GM21423 (cell line): ENCODE results near the gene SLC35A2.
"Not testable (repeated sequence)": the region's sequence is repeated elsewhere in the genome, so short reads cannot be mapped to it uniquely, and the experiment has no call there.

Source experiments
- ATAC-seq: cut with Tn5 transposase; IDR thresholded peaks from one replicate; pipeline ENCODE4 v1.9.1; 2021; ENCODE audit warnings: mild to moderate bottlenecking, moderate library complexity; ENCODE audit not compliant: unreplicated experiment

SLC35A2 gene

GRCh38 chrX:48903290-48903689, 8.2 kb downstream of the SLC35A2 start:
- no peak for ATAC-seq

GRCh38 chrX:48902776-48903175, 8.7 kb downstream of the SLC35A2 start:
- ATAC-seq: no peak

GRCh38 chrX:48902135-48902534, 9.3 kb downstream of the SLC35A2 start:
- ATAC-seq: no peak

GRCh38 chrX:48901069-48901468, 10.4 kb downstream of the SLC35A2 start:
- no peak for ATAC-seq

DNA sequence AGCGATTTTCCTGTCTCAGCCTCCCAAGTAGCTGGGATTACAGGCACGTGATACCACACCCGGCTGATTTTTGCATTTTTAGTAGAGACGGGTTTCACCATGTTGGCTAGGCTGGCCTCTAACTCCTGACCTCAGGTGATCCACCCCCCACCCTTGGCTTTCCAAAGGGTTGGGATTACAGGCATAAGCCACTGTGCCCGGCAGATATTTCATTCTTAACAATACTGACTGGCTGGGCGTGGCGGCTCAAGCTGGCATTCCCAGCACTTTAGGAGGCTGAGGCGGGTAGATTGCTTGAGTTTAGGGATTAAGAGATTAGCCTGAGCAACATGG, 12.4 kb downstream of the SLC35A2 start:
- no peak for ATAC-seq

GRCh38 chrX:48897625-48898306, 13.7 kb downstream of the SLC35A2 start, which contains the start of the genes PQBP1 and TIMM17B:
TSS of gene PQBP1 (plus strand) at chrX:48897930. CDS start at chrX:48898510, 580 bp downstream.
TSS of gene TIMM17B (minus strand) at chrX:48897768. CDS start at chrX:48897749, 19 bp downstream.
- ATAC-seq: peak; percentile 95

DNA sequence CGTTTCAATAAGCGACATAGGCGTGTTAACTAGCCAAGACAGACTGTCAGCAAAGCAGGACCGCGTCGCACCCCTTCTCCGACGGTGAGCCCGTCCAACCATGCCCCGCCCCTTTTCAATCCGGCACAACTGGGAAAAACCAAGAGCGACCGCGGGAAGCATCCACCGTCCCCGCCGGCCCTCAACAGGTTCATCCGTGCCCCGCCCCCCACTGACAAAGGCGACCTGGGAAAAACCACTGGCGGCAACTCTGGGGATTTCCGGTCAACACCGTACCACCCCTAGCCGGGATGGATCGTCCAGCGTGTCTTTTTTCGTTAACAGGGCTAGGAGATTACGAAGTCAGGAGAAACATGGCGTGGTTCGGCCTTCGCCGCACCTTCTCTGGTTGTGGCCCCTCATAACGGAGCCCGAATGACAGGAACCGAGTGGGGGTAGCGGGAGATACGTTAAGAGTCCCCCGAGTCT, 14.3 kb downstream of the SLC35A2 start:
- ATAC-seq: peak; percentile 9

DNA sequence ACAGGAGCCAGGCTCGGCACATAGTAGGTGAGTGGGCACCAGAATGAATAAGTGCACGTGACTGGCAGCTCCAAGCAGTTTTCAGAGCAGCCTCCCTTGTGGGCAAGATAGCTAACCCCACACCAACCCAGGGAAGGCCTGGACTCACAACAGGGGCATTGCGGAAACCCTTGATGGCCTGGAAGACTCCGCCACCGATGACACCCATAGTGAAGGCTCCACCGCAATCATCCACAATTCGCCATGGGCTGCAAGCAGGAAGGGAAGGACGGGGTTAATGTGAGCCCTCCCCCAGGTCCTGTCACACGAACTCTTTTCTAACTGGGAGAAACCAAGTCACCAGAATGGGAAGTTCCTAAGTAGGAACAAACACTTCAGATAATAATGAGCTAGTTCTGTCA, 14.8 kb downstream of the SLC35A2 start:
- no peak for ATAC-seq

- no peak for ATAC-seq
Measured at GRCh38 chrX:48894891-48895290, 16.6 kb downstream of the SLC35A2 start.

DNA sequence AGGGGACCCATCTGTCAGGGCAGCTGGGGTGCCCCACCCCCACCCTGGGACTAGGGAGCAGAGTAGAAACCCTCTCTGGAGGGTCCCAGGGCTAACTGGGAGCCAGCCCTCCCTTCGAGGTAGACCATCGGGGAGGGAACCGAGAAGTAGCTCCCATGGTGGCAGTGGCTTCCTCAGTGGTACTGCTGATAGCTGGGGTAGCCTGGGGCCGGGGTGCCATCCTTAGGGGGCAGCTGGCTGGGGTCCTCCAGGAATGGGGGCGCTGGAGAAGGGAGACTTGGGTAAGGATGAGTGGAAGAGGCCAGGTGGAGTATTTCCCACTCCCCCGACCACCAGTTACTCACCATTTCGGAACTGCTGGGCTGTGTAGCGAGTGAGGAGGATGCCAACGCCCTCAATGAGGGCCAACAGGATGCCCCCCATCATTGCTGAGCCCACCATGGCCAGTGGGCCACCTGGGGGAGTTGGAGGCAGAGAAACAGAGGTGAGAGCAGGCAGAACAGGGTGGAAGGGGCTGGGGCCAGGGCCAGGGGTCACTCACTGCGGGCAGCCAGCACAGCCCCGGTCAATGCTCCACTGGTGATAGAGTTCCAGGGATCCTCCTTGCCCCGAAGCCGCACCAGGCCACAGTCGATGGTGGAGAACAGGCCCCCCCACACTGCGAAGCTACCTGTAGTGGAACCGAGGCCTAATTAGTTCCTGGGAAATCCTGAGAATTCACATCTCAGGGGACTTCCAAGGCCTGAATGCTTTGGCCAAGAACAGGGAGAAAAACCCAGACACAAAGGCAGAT, 17.7 kb downstream of the SLC35A2 start:
- ATAC-seq: no peak

GRCh38 chrX:48892896-48893295, 18.6 kb downstream of the SLC35A2 start:
- no peak for ATAC-seq

- peak; percentile 73 for ATAC-seq
Measured at GRCh38 chrX:48891402-48892288, 19.8 kb downstream of the SLC35A2 start.

DNA sequence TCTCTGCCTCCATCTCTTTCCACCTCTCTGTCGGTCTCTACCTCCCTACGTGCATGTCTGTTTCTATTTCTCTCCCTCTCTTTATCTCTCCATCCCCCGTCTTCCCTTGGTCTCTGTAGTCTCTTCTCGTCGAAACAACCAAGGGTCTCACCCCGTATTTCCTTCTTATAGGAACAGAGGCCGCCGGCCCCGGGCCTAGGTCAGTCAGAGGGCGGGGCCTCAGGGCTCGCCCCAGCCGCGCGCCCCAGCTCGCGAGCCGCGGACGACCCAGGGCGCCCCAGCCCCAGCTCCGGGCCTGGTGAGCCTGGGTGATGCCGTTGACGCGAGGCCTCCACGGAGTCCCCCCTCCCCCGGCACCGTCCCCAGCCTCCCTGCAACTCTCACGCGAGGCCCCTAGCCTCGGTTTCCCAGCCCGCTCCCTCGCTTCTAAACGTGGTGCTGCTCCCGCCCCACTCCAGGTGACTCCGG, 20.5 kb downstream of the SLC35A2 start:
- peak; percentile 51 for ATAC-seq

GRCh38 chrX:48890296-48890925, 21.0 kb downstream of the SLC35A2 start:
- ATAC-seq: no peak

DNA sequence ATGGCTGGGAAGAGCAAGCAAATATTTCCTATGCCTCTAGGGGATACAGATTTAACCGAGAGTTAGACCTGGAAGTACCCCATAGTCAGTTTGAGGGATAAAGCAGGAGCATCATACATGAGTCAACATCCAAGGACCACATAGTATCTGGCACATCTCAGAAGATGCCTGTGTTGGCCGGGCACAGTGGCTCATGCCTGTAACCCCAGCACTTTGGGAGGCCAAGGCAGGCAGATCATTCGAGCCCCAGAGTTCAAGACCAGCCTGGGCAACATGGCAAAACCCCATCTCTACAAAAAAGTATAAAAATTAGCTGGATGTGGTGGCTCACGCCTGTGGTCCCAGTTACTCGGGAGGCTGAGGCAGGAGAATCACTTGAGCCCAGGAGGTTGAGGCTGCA, 24.9 kb downstream of the SLC35A2 start:
- not testable (repeated sequence) for ATAC-seq

- ATAC-seq: no peak
Measured at GRCh38 chrX:48883729-48884128, 27.7 kb downstream of the SLC35A2 start.

GRCh38 chrX:48876944-48877343, 34.5 kb downstream of the SLC35A2 start:
- not testable (repeated sequence) for ATAC-seq

DNA sequence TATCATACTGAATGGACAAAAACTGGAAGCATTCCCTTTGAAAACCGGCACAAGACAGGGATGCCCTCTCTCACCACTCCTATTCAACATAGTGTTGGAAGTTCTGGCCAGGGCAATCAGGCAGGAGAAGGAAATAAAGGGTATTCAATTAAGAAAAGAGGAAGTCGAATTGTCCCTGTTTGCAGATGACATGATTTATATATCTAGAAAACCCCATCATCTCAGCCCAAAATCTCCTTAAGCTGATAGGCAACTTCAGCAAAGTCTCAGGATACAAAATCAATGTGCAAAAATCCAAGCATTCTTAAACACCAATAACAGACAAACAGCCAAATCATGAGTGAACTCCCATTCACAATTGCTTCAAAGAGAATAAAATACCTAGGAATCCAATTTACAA, 39.4 kb downstream of the SLC35A2 start:
- ATAC-seq: not testable (repeated sequence)

DNA sequence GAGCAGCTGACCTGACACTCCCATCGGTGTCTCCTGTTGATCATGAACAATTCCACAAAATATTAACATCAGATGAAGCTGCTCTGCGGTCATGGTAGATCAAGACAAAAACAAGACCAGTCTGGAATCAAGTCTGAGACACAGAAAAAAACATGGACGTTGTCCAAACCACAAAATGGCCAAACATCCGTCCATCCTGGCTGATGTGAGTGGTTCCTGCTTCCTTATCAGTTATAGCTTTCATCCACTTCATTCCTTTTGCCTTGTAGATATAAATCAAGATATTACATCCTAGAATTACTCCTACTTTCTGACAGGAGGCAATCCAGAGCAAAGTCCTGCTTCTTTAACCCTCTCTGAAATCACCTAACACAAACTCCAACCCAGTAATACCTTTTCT, 47.2 kb downstream of the SLC35A2 start:
- no peak for ATAC-seq

GRCh38 chrX:48854898-48855297, 56.5 kb downstream of the SLC35A2 start:
- ATAC-seq: no peak
